Fibroblast of lung (primary cell): Measurements from ENCODE around the gene ITGB1. TPM values are rescaled to one million over a fixed set of nuclear protein-coding genes. Genes with fewer than 3 reads are reported as not detected.

ENCODE experiments used
- DNase-seq, 2 donors: peaks; one replicate each; pipeline versions ENCODE4 v3.0.0 to v3.0.0-alpha.2; 2010; ENCODE audit warnings: low read depth in 2 of 2
- H2AFZ ChIP-seq: 2 replicates; pipeline ENCODE4 v1.5.1; 2012; ENCODE audit warnings: low read length, control low read depth, inconsistent platforms
- H3K27ac ChIP-seq: 2 replicates; pipeline ENCODE4 v1.5.1; 2011; ENCODE audit warnings: low read length, control low read depth; ENCODE audit not compliant: insufficient read depth
- H3K27me3 ChIP-seq: 2 replicates; pipeline ENCODE4 v1.5.1; 2011; ENCODE audit warnings: mild to moderate bottlenecking, low read length; ENCODE audit not compliant: control insufficient read depth, insufficient read depth
- H3K36me3 ChIP-seq: 2 replicates; pipeline ENCODE4 v1.5.1; 2011; ENCODE audit warnings: low read length; ENCODE audit not compliant: control insufficient read depth, insufficient read depth
- H3K4me1 ChIP-seq: 2 replicates; pipeline ENCODE4 v1.5.1; 2011; ENCODE audit warnings: low read length; ENCODE audit not compliant: control insufficient read depth, insufficient read depth; ENCODE audit errors: extremely low read depth
- H3K4me2 ChIP-seq: 2 replicates; pipeline ENCODE4 v1.5.1; 2011; ENCODE audit warnings: low read length, control low read depth; ENCODE audit not compliant: insufficient read depth; ENCODE audit errors: extremely low read depth
- H3K4me3 ChIP-seq, 4 experiments: fragments of 200-600 bp in 1 of 4; sonication (generic) in 1 of 4; replicated peaks in 1 of 4; 2 replicates each; pipeline ENCODE4 v1.5.1; 2011 to 2016; ENCODE audit warnings: low read length in 4 of 4, low read depth in 3 of 4, mild to moderate bottlenecking in 3 of 4, control low read depth in 2 of 4, inconsistent platforms in 1 of 4, mixed read lengths in 1 of 4; ENCODE audit not compliant: insufficient read depth in 1 of 4; ENCODE audit errors: control extremely low read depth in 1 of 4
- H3K79me2 ChIP-seq: 2 replicates; pipeline ENCODE4 v1.5.1; 2012; ENCODE audit warnings: mild to moderate bottlenecking, low read length, inconsistent platforms; ENCODE audit not compliant: control insufficient read depth, insufficient read depth
- H3K9ac ChIP-seq: 2 replicates; pipeline ENCODE4 v1.5.1; 2011; ENCODE audit warnings: mild to moderate bottlenecking, low read length, control low read depth; ENCODE audit not compliant: insufficient read depth
- H3K9me3 ChIP-seq: 2 replicates; pipeline ENCODE4 v1.5.1; 2012; ENCODE audit warnings: low read depth, low read length; ENCODE audit not compliant: control insufficient read depth, insufficient read depth
- H4K20me1 ChIP-seq: 2 replicates; pipeline ENCODE4 v1.5.1; 2011; ENCODE audit warnings: low read length; ENCODE audit not compliant: control insufficient read depth, insufficient read depth; ENCODE audit errors: extremely low read depth
- CTCF ChIP-seq, 2 donors: IDR thresholded peaks in 1 of 2; conservative IDR thresholded peaks in 1 of 2; 1 replicate in 1 of 2; 2 replicates in 1 of 2; pipeline ENCODE4 v1.5.1; 2011 to 2012; ENCODE audit warnings: low read length in 2 of 2, control low read depth in 1 of 2, inconsistent platforms in 1 of 2, low read depth in 1 of 2, mild to moderate bottlenecking in 1 of 2
- EZH2 ChIP-seq: IDR thresholded peaks from 2 replicates; pipeline ENCODE4 v1.5.1; 2012; ENCODE audit warnings: low read length, control low read depth, mild to moderate bottlenecking; ENCODE audit errors: missing control alignments
- polyA plus RNA-seq, 2 donors: library from polyadenylated mRNA; depleted of rRNA in 1 of 2; stranded (reverse) in 1 of 2; unstranded in 1 of 2; fragments of >200 nt; gene quantifications; 2 replicates each; pipeline ENCODE4 v1.2.1, GENCODE V29; 2011 to 2012; ENCODE audit warnings: missing spikeins in 1 of 2
- total RNA-seq: library from RNA; depleted of rRNA; stranded (reverse); fragments of >200 nt; gene quantifications from 2 replicates; pipeline ENCODE4 v1.2.1, GENCODE V29; 2014

Gene ITGB1
- total and polyA plus RNA-seq, 2 donors (not counting 1 experiment from before 2014, with no cell fraction given): 2,456 to 3,450 TPM

- Histone ChIP-seq H3K4me3 (no peak overlapping the region), H3K4me2 (no peak overlapping the region), H3K4me1 (no peaks in the 10 kb centered on the region), H3K27me3 (no peaks in the 10 kb centered on the region), H3K9ac (no peak overlapping the region), H4K20me1 (no peaks in the 10 kb centered on the region), H3K27ac (no peak overlapping the region), H3K36me3 (peaks cover 11% of the 10 kb centered on the region), H3K79me2 (peaks cover 53% of the 10 kb centered on the region), H3K9me3 (no peaks in the 10 kb centered on the region), H2AFZ (no peak overlapping the region)
- TF ChIP-seq EZH2 (no peak), CTCF (conservative IDR thresholded peaks at IDR 0.05 in 1 of 2, IDR thresholded peaks at IDR 0.05 in 1 of 2; ENCODE audit: low read depth in 1 of 2, low read length in 2 of 2) (no peak)
- DNase-seq: peak in 1 of 2 donors; percentile 20
Measured at GRCh38 chr10:32909456-32909855, 48.6 kb downstream of the ITGB1 start.

GRCh38 chr10:32906595-32906994, 51.4 kb downstream of the ITGB1 start:
- peaks cover 13% of the 10 kb centered on the region for H3K36me3 ChIP-seq

DNA sequence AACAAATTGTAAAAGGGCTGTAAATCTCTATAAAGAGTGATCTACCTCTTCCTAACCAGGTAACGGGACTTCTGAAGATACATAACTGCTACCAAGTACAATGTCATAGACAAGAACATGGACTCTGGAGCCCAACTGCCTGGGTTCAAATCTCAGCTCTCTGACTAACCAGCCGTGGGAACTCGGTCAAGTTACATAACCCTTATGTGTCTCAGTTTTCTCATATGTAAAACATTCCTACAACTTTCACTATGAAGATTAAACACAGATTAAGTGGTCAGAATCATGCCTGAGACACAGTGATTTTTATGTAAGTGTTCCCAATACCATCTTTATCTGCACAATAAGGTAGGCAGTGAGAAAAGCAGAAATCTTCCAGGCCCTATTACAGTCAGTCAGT, 52.6 kb downstream of the ITGB1 start:
- H3K4me1 ChIP-seq: no peaks in the 10 kb centered on the region
- no peak overlapping the region for H3K4me3 ChIP-seq
- no peaks in the 10 kb centered on the region for H3K9me3 ChIP-seq
- H3K4me2 ChIP-seq: no peak overlapping the region
- no peak overlapping the region for H3K9ac ChIP-seq
- no peak for TF ChIP-seq CTCF (conservative IDR thresholded peaks at IDR 0.05 in 1 of 2, IDR thresholded peaks at IDR 0.05 in 1 of 2; ENCODE audit: low read depth in 1 of 2, low read length in 2 of 2)
- no peak for TF ChIP-seq EZH2
- no peak overlapping the region for H3K27ac ChIP-seq
- H3K79me2 ChIP-seq: peaks cover 36% of the 10 kb centered on the region
- H4K20me1 ChIP-seq: no peaks in the 10 kb centered on the region
- no peaks in the 10 kb centered on the region for H3K27me3 ChIP-seq
- peaks cover 11% of the 10 kb centered on the region for H3K36me3 ChIP-seq
- H2AFZ ChIP-seq: no peak overlapping the region
- no peak for DNase-seq

More at GRCh38 chr10:32906595-32906994, 51.4 kb downstream of the ITGB1 start:
- Histone ChIP-seq H3K27me3 (no peaks in the 10 kb centered on the region), H3K79me2 (peaks cover 46% of the 10 kb centered on the region), H3K4me1 (no peaks in the 10 kb centered on the region), H3K9me3 (no peaks in the 10 kb centered on the region), H3K27ac (no peak overlapping the region), H3K4me2 (no peak overlapping the region), H3K4me3 (no peak overlapping the region), H2AFZ (no peak overlapping the region), H4K20me1 (no peaks in the 10 kb centered on the region), H3K9ac (no peak overlapping the region)
- TF ChIP-seq EZH2 (no peak), CTCF (conservative IDR thresholded peaks at IDR 0.05 in 1 of 2, IDR thresholded peaks at IDR 0.05 in 1 of 2; ENCODE audit: low read depth in 1 of 2, low read length in 2 of 2) (no peak)
- DNase-seq: no peak
